ENCODE results near the gene TELO2.
"Not testable (repeated sequence)": the region's sequence is repeated elsewhere in the genome, so short reads cannot be mapped to it uniquely, and the experiment has no call there.

TELO2 gene

GRCh38 chr16:1457489-1458245 is 35.5 kb upstream of the TELO2 start:
- DNase-seq (ENCODE audit: low read depth in 3 of 3, low spot score in 1 of 3) = no peak

GRCh38 chr16:1458336-1458976 is 34.7 kb upstream of the TELO2 start:
- DNase-seq (ENCODE audit: low read depth in 3 of 3, low spot score in 1 of 3) = no peak

- DNase-seq (ENCODE audit: low read depth in 3 of 3, low spot score in 1 of 3) = no peak
Observed at GRCh38 chr16:1458977-1459341, 34.2 kb upstream of the TELO2 start.

GRCh38 chr16:1459967-1460366 is 33.2 kb upstream of the TELO2 start:
- no peak for DNase-seq (ENCODE audit: low read depth in 3 of 3, low spot score in 1 of 3)

- no peak for DNase-seq (ENCODE audit: low read depth in 3 of 3, low spot score in 1 of 3)
Observed at GRCh38 chr16:1460602-1461138, 32.5 kb upstream of the TELO2 start.

GRCh38 chr16:1461146-1461545 is 32.0 kb upstream of the TELO2 start:
- no peak for DNase-seq (ENCODE audit: low read depth in 3 of 3, low spot score in 1 of 3)

- DNase-seq (ENCODE audit: low read depth in 3 of 3, low spot score in 1 of 3) = no peak
Observed at GRCh38 chr16:1464196-1464893, 28.8 kb upstream of the TELO2 start.

- no peak for DNase-seq (ENCODE audit: low read depth in 3 of 3, low spot score in 1 of 3)
Observed at GRCh38 chr16:1464894-1465566, 28.1 kb upstream of the TELO2 start.

GRCh38 chr16:1465567-1465915 is 27.6 kb upstream of the TELO2 start:
- no peak for DNase-seq (ENCODE audit: low read depth in 3 of 3, low spot score in 1 of 3)

- no peak for DNase-seq (ENCODE audit: low read depth in 3 of 3, low spot score in 1 of 3)
Observed at GRCh38 chr16:1466054-1466453, 27.1 kb upstream of the TELO2 start.

- no peak for DNase-seq (ENCODE audit: low read depth in 3 of 3, low spot score in 1 of 3)
Observed at GRCh38 chr16:1466968-1467521, 26.1 kb upstream of the TELO2 start.

GRCh38 chr16:1468426-1468810 is 24.7 kb upstream of the TELO2 start:
- no peak for DNase-seq (ENCODE audit: low read depth in 3 of 3, low spot score in 1 of 3)

- DNase-seq (ENCODE audit: low read depth in 3 of 3, low spot score in 1 of 3) = not testable (repeated sequence)
Observed at GRCh38 chr16:1469141-1469540, 24.0 kb upstream of the TELO2 start.

GRCh38 chr16:1469693-1470201 is 23.4 kb upstream of the TELO2 start:
- no peak for DNase-seq (ENCODE audit: low read depth in 3 of 3, low spot score in 1 of 3)

- DNase-seq (ENCODE audit: low read depth in 3 of 3, low spot score in 1 of 3) = no peak
Observed at GRCh38 chr16:1470481-1471251, 22.5 kb upstream of the TELO2 start.

- DNase-seq (ENCODE audit: low read depth in 3 of 3, low spot score in 1 of 3) = no peak
Observed at GRCh38 chr16:1471569-1472194, 21.5 kb upstream of the TELO2 start.

GRCh38 chr16:1472974-1473373 is 20.2 kb upstream of the TELO2 start:
- no peak for DNase-seq (ENCODE audit: low read depth in 3 of 3, low spot score in 1 of 3)

- DNase-seq (ENCODE audit: low read depth in 3 of 3, low spot score in 1 of 3) = no peak
Observed at GRCh38 chr16:1474082-1474795, 18.9 kb upstream of the TELO2 start.

All from stimulated activated CD4-positive, alpha-beta T cell treated with anti-CD3 and anti-CD28 coated beads, TNF-alpha, amount 100 ng/mL, for 1 hour (primary cell).